Osteocyte (in vitro differentiated cells): ENCODE measurements around the gene DAB2IP. TPM values are rescaled to one million over a fixed set of nuclear protein-coding genes. Genes with fewer than 3 reads are reported as not detected.
"Not testable (repeated sequence)": the region's sequence is repeated elsewhere in the genome, so short reads cannot be mapped to it uniquely, and the experiment has no call there.

Experiments
- DNase-seq: peaks from one replicate; pipeline ENCODE4 v3.0.0; 2021; ENCODE audit warnings: mixed read lengths; ENCODE audit not compliant: unreplicated experiment; ENCODE audit errors: extremely low spot score
- H3K27ac Mint-ChIP-seq: one replicate; pipeline ENCODE4 v1.8.0; 2021; ENCODE audit warnings: mild to moderate bottlenecking, mixed read lengths; ENCODE audit not compliant: unreplicated experiment
- H3K27me3 Mint-ChIP-seq: one replicate; pipeline ENCODE4 v1.8.0; 2021; ENCODE audit warnings: mixed read lengths; ENCODE audit not compliant: unreplicated experiment
- H3K36me3 Mint-ChIP-seq: one replicate; pipeline ENCODE4 v1.8.0; 2021; ENCODE audit warnings: mixed read lengths; ENCODE audit not compliant: unreplicated experiment
- H3K4me1 Mint-ChIP-seq: one replicate; pipeline ENCODE4 v1.8.0; 2021; ENCODE audit warnings: mixed read lengths; ENCODE audit not compliant: unreplicated experiment
- H3K4me3 Mint-ChIP-seq: one replicate; pipeline ENCODE4 v1.8.0; 2021; ENCODE audit warnings: mild to moderate bottlenecking, moderate library complexity, mixed read lengths; ENCODE audit not compliant: unreplicated experiment
- H3K9me3 Mint-ChIP-seq: one replicate; pipeline ENCODE4 v1.8.0; 2021; ENCODE audit warnings: mixed read lengths; ENCODE audit not compliant: unreplicated experiment
- total RNA-seq: library from RNA; stranded (reverse); gene quantifications from 2 replicates; pipeline ENCODE4 v1.2.1, GENCODE V29; 2021
- TF ChIP-seq, protein P1 (sequence below): fragments of 200-600 bp; sonication (generic); IDR thresholded peaks from 2 replicates; pipeline ENCODE4 v1.5.0; 2021; ENCODE audit warnings: antibody characterized with exemption, mild to moderate bottlenecking, moderate library complexity

DAB2IP gene
- total RNA-seq, 1 donor from 2014 or later = 43.6 TPM

DNA sequence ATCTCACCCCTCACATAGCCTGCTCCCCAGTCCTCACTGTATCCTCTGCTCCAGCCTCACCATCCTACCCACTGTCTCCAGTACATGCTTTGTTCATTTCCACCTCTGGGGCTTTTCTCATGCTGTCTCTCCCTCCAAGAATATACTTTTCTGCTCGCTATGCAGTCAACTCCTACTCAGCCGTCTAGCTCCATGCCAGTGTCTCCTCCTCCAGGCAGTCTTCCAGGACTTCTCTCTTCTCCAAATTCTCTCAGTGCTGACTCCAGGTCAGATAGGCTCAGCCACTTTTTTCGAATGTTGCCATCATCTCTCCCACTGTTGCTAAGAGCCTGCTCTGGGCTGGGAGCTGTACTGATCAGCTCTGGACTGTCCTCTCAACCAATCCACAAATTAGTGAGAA, 8.0 kb upstream of the DAB2IP start:
- Mint-ChIP-seq H3K36me3 (no peaks in the 10 kb centered on the region), H3K9me3 (no peaks in the 10 kb centered on the region), H3K4me3 (no peak overlapping the region), H3K4me1 (peaks cover 22% of the 10 kb centered on the region), H3K27me3 (no peaks in the 10 kb centered on the region), H3K27ac (no peak overlapping the region)
- TF ChIP-seq, protein P1, sequence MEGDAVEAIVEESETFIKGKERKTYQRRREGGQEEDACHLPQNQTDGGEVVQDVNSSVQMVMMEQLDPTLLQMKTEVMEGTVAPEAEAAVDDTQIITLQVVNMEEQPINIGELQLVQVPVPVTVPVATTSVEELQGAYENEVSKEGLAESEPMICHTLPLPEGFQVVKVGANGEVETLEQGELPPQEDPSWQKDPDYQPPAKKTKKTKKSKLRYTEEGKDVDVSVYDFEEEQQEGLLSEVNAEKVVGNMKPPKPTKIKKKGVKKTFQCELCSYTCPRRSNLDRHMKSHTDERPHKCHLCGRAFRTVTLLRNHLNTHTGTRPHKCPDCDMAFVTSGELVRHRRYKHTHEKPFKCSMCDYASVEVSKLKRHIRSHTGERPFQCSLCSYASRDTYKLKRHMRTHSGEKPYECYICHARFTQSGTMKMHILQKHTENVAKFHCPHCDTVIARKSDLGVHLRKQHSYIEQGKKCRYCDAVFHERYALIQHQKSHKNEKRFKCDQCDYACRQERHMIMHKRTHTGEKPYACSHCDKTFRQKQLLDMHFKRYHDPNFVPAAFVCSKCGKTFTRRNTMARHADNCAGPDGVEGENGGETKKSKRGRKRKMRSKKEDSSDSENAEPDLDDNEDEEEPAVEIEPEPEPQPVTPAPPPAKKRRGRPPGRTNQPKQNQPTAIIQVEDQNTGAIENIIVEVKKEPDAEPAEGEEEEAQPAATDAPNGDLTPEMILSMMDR = no peak
- no peak for DNase-seq

DNA sequence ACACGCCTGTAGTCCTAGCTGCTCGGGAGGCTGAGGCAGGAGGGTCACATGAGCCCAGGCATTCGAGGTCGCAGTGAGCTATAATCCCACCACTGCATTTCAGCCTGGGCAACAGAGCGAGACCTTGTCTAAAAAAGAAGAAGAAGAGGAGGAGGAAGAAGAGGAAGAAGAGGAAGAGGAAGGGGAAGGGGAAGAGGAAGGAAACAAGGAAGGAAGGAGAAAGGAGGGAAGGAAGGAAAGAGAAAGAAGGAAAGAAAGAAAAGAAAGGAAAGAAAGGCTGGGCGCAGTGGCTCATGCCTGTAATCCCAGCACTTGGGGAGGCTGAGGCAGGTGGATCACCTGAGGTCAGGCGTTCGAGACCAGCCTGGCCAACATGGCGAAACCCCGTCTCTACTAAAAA, 7.4 kb upstream of the DAB2IP start:
- H3K9me3 Mint-ChIP-seq, H3K36me3 Mint-ChIP-seq, H3K4me3 Mint-ChIP-seq, H3K27me3 Mint-ChIP-seq, DNase-seq, H3K27ac Mint-ChIP-seq: not testable (repeated sequence)
- H3K4me1 Mint-ChIP-seq = peaks cover 20% of the 10 kb centered on the region

DNA sequence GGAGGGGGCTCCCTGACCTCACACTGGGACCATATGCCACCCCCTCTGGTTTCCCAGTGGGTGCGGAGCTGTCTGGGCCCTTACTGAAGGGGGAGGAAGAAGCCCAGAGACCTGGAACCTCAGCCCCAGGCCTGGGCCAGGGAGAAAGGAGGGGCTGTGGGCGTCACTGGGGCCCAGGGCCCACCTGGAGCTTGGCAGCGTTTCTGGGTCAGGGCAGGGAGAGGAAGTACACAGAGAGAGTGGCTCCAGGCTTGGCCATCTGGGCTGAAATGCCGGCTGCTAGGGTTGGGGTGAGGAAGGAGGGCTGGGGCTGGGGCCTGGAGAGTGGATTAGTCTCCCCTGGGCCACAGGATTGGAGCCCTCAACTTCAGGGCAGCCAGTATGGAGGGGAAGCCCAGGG, 6.4 kb upstream of the DAB2IP start:
- Mint-ChIP-seq H3K4me1 (peaks cover 26% of the 10 kb centered on the region), H3K27me3 (no peaks in the 10 kb centered on the region), H3K9me3 (no peaks in the 10 kb centered on the region), H3K27ac (no peak overlapping the region), H3K4me3 (no peak overlapping the region), H3K36me3 (no peaks in the 10 kb centered on the region)
- TF ChIP-seq, protein P1 = no peak
- DNase-seq = no peak

DNA sequence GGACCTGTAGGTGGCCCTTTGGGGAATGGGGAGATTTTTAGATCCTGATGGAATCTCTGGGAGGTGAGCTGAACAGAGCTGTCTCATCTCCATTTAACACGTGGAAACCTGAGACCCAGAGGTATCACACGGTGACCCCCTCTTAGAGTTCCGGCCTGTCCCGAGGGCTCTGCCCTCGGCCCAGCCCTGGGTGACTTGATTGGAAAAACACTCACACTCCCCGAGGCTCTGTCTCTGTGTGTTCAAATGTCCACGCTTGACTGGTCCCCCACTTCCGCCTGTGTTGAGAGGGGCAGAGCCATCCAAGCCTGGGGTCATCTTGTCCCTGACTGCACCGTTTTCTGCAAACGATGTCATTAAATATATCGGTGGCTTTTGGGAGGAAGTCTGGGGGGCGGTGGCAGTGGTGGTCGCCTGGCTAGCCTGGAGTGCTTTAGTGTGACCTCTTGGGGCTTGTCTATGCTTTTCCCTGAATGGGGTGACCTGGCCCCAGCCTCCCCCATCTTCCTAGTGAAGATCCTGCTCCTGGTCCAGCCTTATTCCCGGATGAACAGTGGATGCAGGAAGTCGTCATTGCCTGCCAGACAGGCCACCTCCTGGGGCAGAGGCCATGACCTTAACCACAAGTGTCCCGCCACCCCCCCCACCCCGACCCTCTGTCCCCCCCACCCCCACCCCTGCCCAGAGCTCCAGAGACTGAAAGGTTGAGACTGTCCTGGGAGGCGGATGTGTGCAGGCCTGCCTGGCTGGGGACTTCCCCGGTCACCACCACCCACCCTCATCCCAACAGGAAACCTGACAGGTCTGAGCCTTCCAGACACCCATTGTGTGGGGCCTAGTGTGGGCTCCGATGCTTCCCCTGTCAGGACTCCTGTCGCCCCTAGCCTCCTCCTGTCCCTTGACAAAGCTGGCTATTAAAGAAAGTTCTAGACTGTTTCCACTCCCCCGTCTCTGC, 5.3 kb upstream of the DAB2IP start:
- Mint-ChIP-seq H3K36me3 (no peaks in the 10 kb centered on the region), H3K4me3 (no peak overlapping the region), H3K27me3 (no peaks in the 10 kb centered on the region), H3K9me3 (no peaks in the 10 kb centered on the region), H3K27ac (no peak overlapping the region), H3K4me1 (peaks cover 35% of the 10 kb centered on the region)
- TF ChIP-seq, protein P1 = no peak
- DNase-seq = no peak

DNA sequence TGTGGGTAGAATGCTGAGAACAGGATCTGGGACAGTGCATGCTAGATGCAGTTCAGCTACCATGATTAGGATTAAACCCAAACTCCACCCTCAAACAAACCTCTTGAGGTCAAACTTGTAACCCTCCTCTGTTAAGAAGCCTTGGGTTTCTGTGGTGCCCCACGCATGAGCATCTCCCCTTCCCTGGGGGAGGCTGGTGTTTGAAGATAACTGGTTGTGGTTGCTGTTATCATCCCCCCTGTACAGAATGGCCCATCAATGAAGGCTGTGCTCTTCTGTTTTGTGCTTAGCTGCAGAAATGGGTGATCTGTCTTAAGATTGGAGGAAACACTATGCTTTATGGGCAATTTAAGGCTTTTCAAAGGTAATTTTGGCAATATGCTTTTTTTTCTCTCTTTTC, 4.4 kb upstream of the DAB2IP start:
- no peak overlapping the region for H3K27ac Mint-ChIP-seq
- no peaks in the 10 kb centered on the region for H3K9me3 Mint-ChIP-seq
- DNase-seq = no peak
- no peaks in the 10 kb centered on the region for H3K27me3 Mint-ChIP-seq
- H3K4me1 Mint-ChIP-seq = peaks cover 35% of the 10 kb centered on the region
- TF ChIP-seq, protein P1 = no peak
- no peaks in the 10 kb centered on the region for H3K36me3 Mint-ChIP-seq
- H3K4me3 Mint-ChIP-seq = no peak overlapping the region
